Renal pelvis (tissue), 4 donors: Measurements from ENCODE around the gene KRT72. TPM values are rescaled to one million over a fixed set of nuclear protein-coding genes. Genes with fewer than 3 reads are reported as not detected.
"Not testable (repeated sequence)": the region's sequence is repeated elsewhere in the genome, so short reads cannot be mapped to it uniquely, and the experiment has no call there.

Experiments
- DNase-seq: peaks from one replicate; pipeline ENCODE4 v3.0.0-alpha.2; 2013
- polyA plus RNA-seq, 3 donors: library from polyadenylated mRNA; unstranded; fragments of 120-200 nt; gene quantifications; one replicate each; pipeline ENCODE4 v1.2.1, GENCODE V29; 2013; ENCODE audit not compliant: insufficient read length in 3 of 3

Gene KRT72
- polyA plus RNA-seq, 3 donors: 0.04 TPM; not detected in 2

- no peak for DNase-seq
These were observed 6.9 kb upstream of the KRT72 start for GRCh38 chr12:52608161-52608560.

- DNase-seq: no peak
These were observed 6.1 kb upstream of the KRT72 start for GRCh38 chr12:52607314-52607713.

- no peak for DNase-seq
These were observed 5.4 kb upstream of the KRT72 start for GRCh38 chr12:52606581-52607218.

GRCh38 chr12:52606096-52606495, 4.8 kb upstream of the KRT72 start:
- DNase-seq: no peak

GRCh38 chr12:52605542-52605941, 4.3 kb upstream of the KRT72 start:
- DNase-seq: no peak

GRCh38 chr12:52604859-52605258, 3.6 kb upstream of the KRT72 start:
- DNase-seq: no peak

- DNase-seq: no peak
These were observed 2.1 kb upstream of the KRT72 start for GRCh38 chr12:52603314-52603713.

- no peak for DNase-seq
These were observed 1.3 kb upstream of the KRT72 start for GRCh38 chr12:52602552-52602951.

- DNase-seq: no peak
These were observed 408 bp upstream of the KRT72 start for GRCh38 chr12:52601671-52602070.

GRCh38 chr12:52600475-52600874, 788 bp downstream of the KRT72 start:
- no peak for DNase-seq

- DNase-seq: no peak
These were observed 1.2 kb downstream of the KRT72 start for GRCh38 chr12:52600071-52600470.

- DNase-seq: no peak
These were observed 2.3 kb downstream of the KRT72 start for GRCh38 chr12:52598966-52599365.

GRCh38 chr12:52594237-52594636, 7.0 kb downstream of the KRT72 start:
- DNase-seq: not testable (repeated sequence)

- no peak for DNase-seq
These were observed 9.7 kb downstream of the KRT72 start for GRCh38 chr12:52591521-52591920.

GRCh38 chr12:52590021-52590420, 11.2 kb downstream of the KRT72 start:
- no peak for DNase-seq

GRCh38 chr12:52587563-52587962, 13.7 kb downstream of the KRT72 start:
- DNase-seq: no peak

GRCh38 chr12:52585946-52586345, 15.3 kb downstream of the KRT72 start:
- DNase-seq: no peak

GRCh38 chr12:52585066-52585465, 16.2 kb downstream of the KRT72 start:
- no peak for DNase-seq

GRCh38 chr12:52584156-52584682, 17.0 kb downstream of the KRT72 start:
- DNase-seq: no peak

- peak; percentile 61 for DNase-seq
These were observed 18.2 kb downstream of the KRT72 start for GRCh38 chr12:52582971-52583456.

GRCh38 chr12:52582486-52582885, 18.8 kb downstream of the KRT72 start:
- no peak for DNase-seq

- DNase-seq: no peak
These were observed 19.8 kb downstream of the KRT72 start for GRCh38 chr12:52581481-52581880.

GRCh38 chr12:52581066-52581465, 20.2 kb downstream of the KRT72 start:
- no peak for DNase-seq

GRCh38 chr12:52580496-52580895, 20.8 kb downstream of the KRT72 start:
- DNase-seq: no peak
